Stimulated activated naive CD4-positive, alpha-beta T cell (primary cell): ENCODE results near the gene RNF181.
A peak's percentile ranks its signal among the peaks of the same experiment; 100 is the strongest.
"Not testable (repeated sequence)": the region's sequence is repeated elsewhere in the genome, so short reads cannot be mapped to it uniquely, and the experiment has no call there.

ENCODE experiments used
- DNase-seq, 6 experiments: peaks; one replicate each; lab custom pipeline; 2025; lab: John Stamatoyannopoulos, UW

RNF181 gene

GRCh38 chr2:85577386-85578242, 17.9 kb upstream of the RNF181 start, which contains the start of gene VAMP8:
VAMP8 (plus strand) TSS chr2:85577586; CDS start chr2:85577647, 61 bp downstream.
- peak in 5 of 6 experiments; percentile 25 to 60 (median 45) for DNase-seq

DNA sequence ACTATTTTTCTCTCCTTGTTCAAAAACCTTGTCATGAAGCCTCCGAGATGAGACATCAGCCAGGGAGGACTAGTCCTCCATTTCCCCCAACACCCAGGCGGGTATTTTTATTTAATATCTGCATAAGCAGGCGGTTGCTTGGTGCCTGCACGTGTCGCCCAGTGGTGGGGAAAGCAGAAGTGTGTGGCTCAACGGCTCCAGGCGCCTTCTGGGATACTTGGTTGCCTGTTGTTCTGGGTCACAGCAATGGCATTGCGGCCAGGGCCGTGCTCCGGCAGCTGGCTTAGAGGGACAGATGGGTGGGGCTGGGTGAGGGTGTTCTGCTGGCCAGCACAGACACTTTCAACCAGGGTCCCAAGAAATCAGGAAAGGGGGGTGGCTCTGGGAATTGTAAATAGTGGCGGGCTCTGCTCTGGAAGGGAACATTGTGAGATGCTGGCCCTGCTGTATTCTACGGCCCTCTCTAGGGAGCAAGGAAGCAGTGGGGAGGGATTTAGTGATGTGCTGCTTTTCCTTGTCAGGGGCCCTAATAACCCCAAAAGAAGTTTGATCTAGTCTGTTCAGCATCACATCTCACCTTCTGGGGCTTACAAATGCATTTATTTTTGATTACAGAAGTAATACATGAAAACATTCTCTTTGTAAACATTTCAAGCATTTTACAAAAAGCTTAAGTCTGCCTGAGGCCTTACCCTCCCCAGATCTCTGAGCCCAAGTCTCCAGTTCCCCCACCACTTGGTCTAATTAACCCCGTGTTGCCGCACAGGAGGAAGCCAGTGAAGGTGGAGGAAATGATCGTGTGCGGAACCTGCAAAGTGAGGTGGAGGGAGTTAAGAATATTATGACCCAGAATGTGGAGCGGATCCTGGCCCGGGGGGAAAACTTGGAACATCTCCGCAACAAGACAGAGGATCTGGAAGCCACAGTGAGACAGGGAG, 17.0 kb upstream of the RNF181 start:
- DNase-seq = peak in 2 of 6 experiments; percentile 8 to 33

GRCh38 chr2:85579266-85579935, 16.1 kb upstream of the RNF181 start:
- no peak for DNase-seq

DNA sequence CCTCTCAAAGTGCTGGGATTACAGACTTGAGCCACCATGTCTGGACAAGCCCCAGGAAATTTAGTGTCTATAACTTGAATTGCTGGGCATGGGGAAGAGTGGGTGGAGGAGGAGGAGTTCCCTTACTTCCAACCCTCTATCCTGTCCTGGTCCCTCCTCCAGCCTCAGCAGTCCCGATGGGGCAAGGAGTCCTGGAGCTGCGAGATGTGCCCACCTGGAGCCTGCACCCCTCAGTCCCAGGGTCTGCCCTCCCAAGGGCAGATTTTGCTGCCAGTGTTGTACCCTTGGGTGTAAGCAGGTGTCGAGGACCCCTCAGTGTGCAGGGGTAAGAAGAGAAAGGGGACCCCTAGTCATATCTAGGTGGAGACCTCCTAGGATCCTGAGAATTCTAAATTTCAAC, 15.3 kb upstream of the RNF181 start:
- no peak for DNase-seq

GRCh38 chr2:85582492-85582891, 13.1 kb upstream of the RNF181 start:
- DNase-seq = no peak

- DNase-seq = peak in 4 of 6 experiments; percentile 5 to 57 (median 46)
Measured at GRCh38 chr2:85583667-85584353, 11.7 kb upstream of the RNF181 start.

DNA sequence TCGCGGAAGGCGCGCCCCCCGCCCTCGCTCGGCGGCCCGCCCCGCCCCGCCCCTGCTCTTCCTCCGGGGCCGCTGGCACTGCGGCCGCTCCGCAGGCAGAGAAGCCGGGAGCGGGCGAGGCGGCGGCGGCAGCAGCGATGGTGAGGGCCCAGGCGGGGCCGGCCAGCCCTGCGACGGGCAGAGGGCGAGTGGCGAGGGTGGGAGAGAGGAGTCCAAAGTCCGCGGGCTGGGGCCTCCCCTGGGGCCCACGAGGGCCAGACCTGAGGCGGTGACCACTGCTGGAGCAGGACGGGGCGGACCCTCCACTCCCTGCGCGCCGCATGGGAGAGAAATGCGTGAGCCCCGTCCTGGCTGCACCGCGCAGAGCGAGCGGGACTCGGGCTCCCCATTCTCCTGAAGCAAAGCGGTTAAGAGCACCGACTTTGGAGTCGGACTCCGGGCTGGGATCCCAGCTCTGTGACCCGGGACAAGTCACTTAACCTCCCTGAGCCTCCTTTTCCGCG, 11.1 kb upstream of the RNF181 start, which contains the start of gene VAMP5:
VAMP5 (plus strand) TSS at position 78 of the 503 bp plus-strand sequence; CDS start at position 138, 60 bp downstream.
- DNase-seq = peak; percentile 17 to 53 (median 35)

DNA sequence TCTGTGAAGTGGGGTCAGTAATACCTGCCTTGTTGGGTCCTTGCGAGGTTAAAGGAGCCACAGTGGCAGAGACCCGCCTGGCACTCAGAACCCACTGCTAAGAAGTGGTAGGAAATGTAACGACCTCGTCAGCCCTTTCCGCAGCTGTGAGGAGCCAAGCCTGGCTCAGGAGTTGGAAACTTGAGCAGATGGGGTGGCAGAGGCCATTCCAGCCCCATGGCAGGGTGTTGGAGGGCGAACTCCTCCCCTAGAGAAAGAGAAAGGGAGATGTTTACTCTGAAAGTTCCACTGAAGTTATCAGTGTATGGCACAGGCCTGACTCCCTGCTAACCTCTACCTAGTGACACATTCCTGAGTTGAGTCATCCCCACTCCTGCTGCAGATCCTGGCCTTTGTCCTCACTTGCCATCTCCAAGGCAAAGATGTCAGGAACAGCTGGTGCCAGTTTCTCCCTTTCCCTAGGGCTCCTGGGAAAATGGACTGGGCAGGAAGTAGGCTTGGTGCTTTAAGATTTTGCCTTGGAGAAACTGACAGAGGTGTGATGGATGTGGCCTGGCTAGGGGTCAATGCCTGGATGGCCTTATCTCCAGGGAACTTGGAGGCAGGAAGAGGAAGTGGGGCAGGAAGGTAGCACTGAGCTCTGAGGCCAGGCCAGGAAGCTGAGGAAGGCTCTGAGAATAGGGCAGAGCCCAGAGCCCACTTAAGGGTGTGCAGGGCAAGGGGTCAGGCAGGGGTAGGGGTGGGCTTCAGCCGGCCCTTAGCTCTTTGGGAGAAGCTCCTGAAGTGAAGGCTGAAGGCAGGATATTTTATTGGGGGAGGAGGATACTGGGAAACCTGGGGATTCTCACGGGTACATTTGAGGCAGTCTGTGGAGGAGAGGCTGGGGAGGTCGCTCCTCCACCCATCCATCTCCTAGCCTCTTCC, 10.4 kb upstream of the RNF181 start:
- peak in 3 of 6 experiments; percentile 17 to 53 (median 27) for DNase-seq

DNA sequence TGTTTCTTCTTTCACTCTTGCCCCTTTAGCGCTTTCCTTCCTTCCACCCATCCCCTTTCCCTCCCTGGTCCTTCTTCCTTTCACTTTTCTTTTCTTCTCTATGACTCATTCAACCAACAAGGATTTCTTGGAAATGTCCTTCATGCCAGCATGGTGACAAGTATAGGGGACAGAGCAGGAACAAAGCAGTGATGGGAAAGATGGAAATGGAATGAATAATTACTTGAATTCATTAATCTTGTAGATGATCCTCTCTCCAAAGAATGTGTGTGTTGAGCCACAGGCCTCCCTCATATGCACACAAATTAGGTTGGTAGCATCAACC, 9.8 kb upstream of the RNF181 start:
- no peak for DNase-seq

GRCh38 chr2:85588236-85588635, 7.3 kb upstream of the RNF181 start:
- DNase-seq = no peak

DNA sequence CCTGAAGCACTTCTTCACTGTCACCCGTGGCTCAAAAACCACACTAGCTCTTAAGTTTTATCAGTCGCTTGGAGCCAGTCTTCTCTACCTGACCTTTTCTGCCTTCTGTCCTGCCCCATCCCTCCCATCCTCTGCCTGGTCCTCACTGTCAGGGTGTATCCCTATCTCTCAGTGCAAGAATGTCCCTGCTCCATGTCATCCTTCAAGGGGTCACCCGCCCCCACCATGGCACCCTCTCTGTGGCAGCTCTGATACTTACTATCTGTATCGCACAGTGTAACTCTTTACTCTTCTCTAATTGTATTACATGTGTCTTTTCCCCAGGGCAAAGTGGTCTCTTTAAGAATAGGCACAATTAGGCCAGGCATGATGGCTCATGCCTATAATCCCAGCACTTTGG, 6.9 kb upstream of the RNF181 start:
- DNase-seq = no peak

DNA sequence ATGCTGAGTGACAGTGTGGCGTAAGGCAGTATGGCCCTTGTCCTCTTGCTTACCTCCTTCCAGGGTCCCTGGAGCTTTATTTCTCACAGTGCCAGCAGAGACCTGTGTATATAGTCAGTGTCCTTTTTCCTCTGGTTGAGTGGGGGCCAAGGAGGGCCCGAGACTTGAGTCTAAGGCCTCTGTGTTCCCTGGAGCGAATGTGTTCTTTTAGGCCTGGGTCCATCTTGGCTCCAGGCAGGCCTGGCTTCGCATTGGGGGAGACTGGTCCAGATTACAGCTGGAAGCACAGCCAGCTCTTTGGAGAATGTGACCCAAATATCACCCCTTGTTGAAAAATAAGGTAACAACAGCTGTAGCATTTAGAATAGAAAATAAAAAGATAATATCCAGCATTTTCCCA, 6.4 kb upstream of the RNF181 start:
- DNase-seq = no peak

GRCh38 chr2:85589982-85590791, 5.4 kb upstream of the RNF181 start:
- no peak for DNase-seq

GRCh38 chr2:85590950-85591349, 4.6 kb upstream of the RNF181 start:
- DNase-seq = no peak

GRCh38 chr2:85591563-85591962, 4.0 kb upstream of the RNF181 start:
- no peak for DNase-seq

DNA sequence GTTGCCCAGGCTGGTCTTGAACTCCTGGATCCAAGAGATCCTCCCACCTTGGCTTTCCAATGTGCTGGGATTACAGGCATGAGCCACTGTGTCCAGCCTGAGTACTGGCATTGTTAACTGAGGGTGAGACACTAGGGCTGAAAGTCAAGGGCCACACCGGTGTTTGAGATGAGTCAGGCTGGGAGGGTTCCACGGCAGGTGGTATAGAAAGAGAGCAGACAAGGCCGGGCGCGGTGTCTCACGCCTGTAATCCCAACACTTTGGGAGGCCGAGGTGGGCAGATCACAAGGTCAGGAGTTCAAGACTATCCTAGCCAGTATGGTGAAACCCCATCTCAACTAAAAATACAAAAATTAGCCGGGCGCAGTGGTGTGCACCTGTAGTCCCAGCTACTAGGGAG, 3.2 kb upstream of the RNF181 start:
- DNase-seq = not testable (repeated sequence)

DNA sequence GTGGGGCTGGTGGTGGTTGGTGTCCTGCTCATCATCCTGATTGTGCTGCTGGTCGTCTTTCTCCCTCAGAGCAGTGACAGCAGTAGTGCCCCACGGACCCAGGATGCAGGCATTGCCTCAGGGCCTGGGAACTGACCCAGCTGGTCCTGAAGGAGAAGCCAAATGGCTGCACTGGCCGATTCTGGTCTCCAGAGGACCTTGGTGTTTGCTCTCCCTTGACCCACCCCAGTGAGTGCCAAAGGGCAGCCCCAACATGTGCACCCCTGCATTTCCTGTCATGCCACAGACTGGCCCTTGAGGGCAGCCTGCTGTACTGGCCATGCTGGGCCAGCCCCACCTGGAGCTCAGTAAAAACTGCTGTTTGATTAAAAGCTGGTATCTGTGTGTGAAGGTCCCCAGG, 2.5 kb upstream of the RNF181 start:
- no peak for DNase-seq

DNA sequence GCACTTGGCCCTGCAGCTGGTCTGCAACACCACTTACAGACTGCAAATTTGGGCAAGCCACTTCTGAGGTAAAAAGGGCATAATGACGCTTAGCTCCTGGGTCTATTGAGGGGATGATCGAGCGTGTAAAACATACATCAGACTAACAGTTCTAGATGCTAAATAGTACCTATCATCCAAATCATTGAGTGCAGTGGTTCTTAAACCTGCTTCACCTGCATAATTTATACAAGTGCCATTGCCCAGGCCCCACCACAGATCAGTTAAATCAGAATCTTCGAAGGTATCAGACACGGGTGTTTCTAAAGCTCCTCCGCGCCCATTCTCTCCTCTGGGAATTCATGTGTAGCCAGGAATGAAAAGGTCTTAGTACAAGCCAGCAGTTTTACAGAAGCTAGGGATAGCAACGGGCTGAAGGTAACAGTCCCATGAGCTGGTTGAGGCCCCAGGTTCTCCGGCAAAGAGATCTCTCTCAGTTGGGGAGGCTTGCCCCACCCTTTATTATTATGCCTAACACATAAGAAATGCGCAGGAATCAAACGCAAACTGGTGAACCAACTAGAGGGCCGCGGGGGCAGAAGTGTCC, 737 bp upstream of the RNF181 start:
- DNase-seq = no peak

- peak in 1 of 6 experiments; percentile 41 for DNase-seq
Measured at GRCh38 chr2:85596026-85596333, 435 bp downstream of the RNF181 start.
